Activated naive CD8-positive, alpha-beta T cell (primary cell): ENCODE measurements around the gene SORD.
"Not testable (repeated sequence)": the region's sequence is repeated elsewhere in the genome, so short reads cannot be mapped to it uniquely, and the experiment has no call there.

Experiments used
- H3K27ac Mint-ChIP-seq: one replicate; pipeline ENCODE4 v1.8.0; 2021; ENCODE audit warnings: mixed read lengths
- H3K27me3 Mint-ChIP-seq: one replicate; pipeline ENCODE4 v1.8.0; 2021; ENCODE audit warnings: mixed read lengths
- H3K36me3 Mint-ChIP-seq: one replicate; pipeline ENCODE4 v1.8.0; 2021; ENCODE audit warnings: mixed read lengths
- H3K4me1 Mint-ChIP-seq: one replicate; pipeline ENCODE4 v1.8.0; 2021; ENCODE audit warnings: low read depth, mixed read lengths
- H3K4me3 Mint-ChIP-seq: one replicate; pipeline ENCODE4 v1.8.0; 2021; ENCODE audit warnings: mild to moderate bottlenecking, mixed read lengths
- H3K9me3 Mint-ChIP-seq: one replicate; pipeline ENCODE4 v1.8.0; 2021; ENCODE audit warnings: low read depth, mixed read lengths

Gene SORD

GRCh38 chr15:45036812-45037781, 14.1 kb downstream of the SORD start:
- H3K27ac Mint-ChIP-seq, H3K36me3 Mint-ChIP-seq, H3K9me3 Mint-ChIP-seq, H3K27me3 Mint-ChIP-seq: not testable (repeated sequence)
- H3K4me3 Mint-ChIP-seq: peak overlapping the region; percentile 21
- peaks cover 22% of the 10 kb centered on the region for H3K4me1 Mint-ChIP-seq

GRCh38 chr15:45037936-45038335, 14.9 kb downstream of the SORD start:
- H3K9me3 Mint-ChIP-seq: no peaks in the 10 kb centered on the region
- peaks cover 6% of the 10 kb centered on the region for H3K36me3 Mint-ChIP-seq
- H3K27me3 Mint-ChIP-seq: no peaks in the 10 kb centered on the region
- H3K27ac Mint-ChIP-seq: no peak overlapping the region
- no peak overlapping the region for H3K4me3 Mint-ChIP-seq
- H3K4me1 Mint-ChIP-seq: peaks cover 22% of the 10 kb centered on the region

- not testable (repeated sequence) for H3K9me3 Mint-ChIP-seq, H3K27ac Mint-ChIP-seq, H3K27me3 Mint-ChIP-seq, H3K36me3 Mint-ChIP-seq, H3K4me3 Mint-ChIP-seq
- H3K4me1 Mint-ChIP-seq: peaks cover 20% of the 10 kb centered on the region
Observed at GRCh38 chr15:45040396-45040795, 17.4 kb downstream of the SORD start.

GRCh38 chr15:45041538-45041937, 18.5 kb downstream of the SORD start:
- H3K4me3 Mint-ChIP-seq, H3K9me3 Mint-ChIP-seq, H3K4me1 Mint-ChIP-seq, H3K36me3 Mint-ChIP-seq, H3K27ac Mint-ChIP-seq, H3K27me3 Mint-ChIP-seq: not testable (repeated sequence)

- H3K27me3 Mint-ChIP-seq, H3K27ac Mint-ChIP-seq, H3K4me1 Mint-ChIP-seq: not testable (repeated sequence)
Observed at GRCh38 chr15:45042859-45043258, 19.9 kb downstream of the SORD start.

GRCh38 chr15:45044270-45044669, 21.3 kb downstream of the SORD start:
- H3K27me3 Mint-ChIP-seq, H3K4me1 Mint-ChIP-seq, H3K4me3 Mint-ChIP-seq, H3K9me3 Mint-ChIP-seq, H3K27ac Mint-ChIP-seq: not testable (repeated sequence)
- H3K36me3 Mint-ChIP-seq: peaks cover 15% of the 10 kb centered on the region

More at GRCh38 chr15:45042859-45043258, 19.9 kb downstream of the SORD start:
- H3K4me3 Mint-ChIP-seq, H3K36me3 Mint-ChIP-seq, H3K9me3 Mint-ChIP-seq: not testable (repeated sequence)

GRCh38 chr15:45048449-45048793, 25.4 kb downstream of the SORD start:
- peaks cover 37% of the 10 kb centered on the region for H3K36me3 Mint-ChIP-seq
- not testable (repeated sequence) for H3K4me1 Mint-ChIP-seq, H3K4me3 Mint-ChIP-seq, H3K9me3 Mint-ChIP-seq, H3K27me3 Mint-ChIP-seq, H3K27ac Mint-ChIP-seq

- no peak overlapping the region for H3K4me3 Mint-ChIP-seq
- peaks cover 37% of the 10 kb centered on the region for H3K36me3 Mint-ChIP-seq
- no peaks in the 10 kb centered on the region for H3K4me1 Mint-ChIP-seq
- no peaks in the 10 kb centered on the region for H3K9me3 Mint-ChIP-seq
- no peaks in the 10 kb centered on the region for H3K27me3 Mint-ChIP-seq
- H3K27ac Mint-ChIP-seq: no peak overlapping the region
Observed at GRCh38 chr15:45048794-45049631, 26.0 kb downstream of the SORD start.

- no peaks in the 10 kb centered on the region for H3K9me3 Mint-ChIP-seq
- no peak overlapping the region for H3K4me3 Mint-ChIP-seq
- no peaks in the 10 kb centered on the region for H3K4me1 Mint-ChIP-seq
- peaks cover 37% of the 10 kb centered on the region for H3K36me3 Mint-ChIP-seq
- H3K27ac Mint-ChIP-seq: no peak overlapping the region
- no peaks in the 10 kb centered on the region for H3K27me3 Mint-ChIP-seq
Observed at GRCh38 chr15:45050587-45050986, 27.6 kb downstream of the SORD start.

- not testable (repeated sequence) for H3K9me3 Mint-ChIP-seq, H3K27me3 Mint-ChIP-seq, H3K27ac Mint-ChIP-seq, H3K4me3 Mint-ChIP-seq, H3K4me1 Mint-ChIP-seq
- peaks cover 39% of the 10 kb centered on the region for H3K36me3 Mint-ChIP-seq
Observed at GRCh38 chr15:45052676-45053075, 29.7 kb downstream of the SORD start.

GRCh38 chr15:45058690-45059675, 36.0 kb downstream of the SORD start:
- H3K27me3 Mint-ChIP-seq, H3K4me1 Mint-ChIP-seq, H3K27ac Mint-ChIP-seq, H3K4me3 Mint-ChIP-seq, H3K9me3 Mint-ChIP-seq: not testable (repeated sequence)
- peaks cover 20% of the 10 kb centered on the region for H3K36me3 Mint-ChIP-seq

GRCh38 chr15:45062301-45062700, 39.3 kb downstream of the SORD start:
- not testable (repeated sequence) for H3K9me3 Mint-ChIP-seq, H3K27me3 Mint-ChIP-seq, H3K4me3 Mint-ChIP-seq, H3K27ac Mint-ChIP-seq, H3K4me1 Mint-ChIP-seq
- peaks cover 18% of the 10 kb centered on the region for H3K36me3 Mint-ChIP-seq

GRCh38 chr15:45064386-45064785, 41.4 kb downstream of the SORD start:
- no peaks in the 10 kb centered on the region for H3K9me3 Mint-ChIP-seq
- peaks cover 16% of the 10 kb centered on the region for H3K36me3 Mint-ChIP-seq
- no peak overlapping the region for H3K4me3 Mint-ChIP-seq
- H3K27me3 Mint-ChIP-seq: no peaks in the 10 kb centered on the region
- no peak overlapping the region for H3K27ac Mint-ChIP-seq
- peaks cover 7% of the 10 kb centered on the region for H3K4me1 Mint-ChIP-seq

GRCh38 chr15:45069942-45070360, 47.0 kb downstream of the SORD start:
- not testable (repeated sequence) for H3K27ac Mint-ChIP-seq, H3K27me3 Mint-ChIP-seq, H3K9me3 Mint-ChIP-seq, H3K36me3 Mint-ChIP-seq, H3K4me3 Mint-ChIP-seq, H3K4me1 Mint-ChIP-seq

- H3K36me3 Mint-ChIP-seq, H3K27me3 Mint-ChIP-seq, H3K4me1 Mint-ChIP-seq, H3K27ac Mint-ChIP-seq, H3K4me3 Mint-ChIP-seq, H3K9me3 Mint-ChIP-seq: not testable (repeated sequence)
Observed at GRCh38 chr15:45073602-45074001, 50.6 kb downstream of the SORD start.
